ENCODE measurements around the gene KANK4.

KANK4 gene

GRCh38 chr1:62269851-62270495, 49.3 kb downstream of the KANK4 start:
- H3K9me3 ChIP-seq (ENCODE audit: low read depth, low read length), result no peaks in the 10 kb centered on the region
- H3K36me3 ChIP-seq (ENCODE audit: insufficient read depth, low read length), result no peaks in the 10 kb centered on the region
- no peak overlapping the region for H3K4me3 ChIP-seq
- H3K27ac ChIP-seq, result no peak overlapping the region
- H3K9ac ChIP-seq (ENCODE audit: insufficient read length), result no peak overlapping the region
- TF ChIP-seq EZH2 (IDR thresholded peaks at IDR 0.05) (no peak), POLR2AphosphoS5 (IDR thresholded peaks at IDR 0.05; ENCODE audit: borderline replicate concordance, low read depth, low read length) (no peak), FOXP2 (optimal IDR thresholded peaks at IDR 0.05; ENCODE audit: control extremely low read depth, extremely low read length, insufficient read depth) (no peak)
- no peak for DNase-seq (ENCODE audit: low read depth, low spot score)

GRCh38 chr1:62269439-62269838, 49.8 kb downstream of the KANK4 start:
- H3K27ac ChIP-seq, result no peak overlapping the region
- DNase-seq (ENCODE audit: low read depth, low spot score), result no peak
- no peak overlapping the region for H3K9ac ChIP-seq (ENCODE audit: insufficient read length)
- no peak for TF ChIP-seq POLR2AphosphoS5 (IDR thresholded peaks at IDR 0.05; ENCODE audit: borderline replicate concordance, low read depth, low read length)
- TF ChIP-seq FOXP2 (optimal IDR thresholded peaks at IDR 0.05; ENCODE audit: control extremely low read depth, extremely low read length, insufficient read depth), result no peak
- no peaks in the 10 kb centered on the region for H3K9me3 ChIP-seq (ENCODE audit: low read depth, low read length)
- no peaks in the 10 kb centered on the region for H3K36me3 ChIP-seq (ENCODE audit: insufficient read depth, low read length)
- H3K4me3 ChIP-seq, result no peak overlapping the region

DNA sequence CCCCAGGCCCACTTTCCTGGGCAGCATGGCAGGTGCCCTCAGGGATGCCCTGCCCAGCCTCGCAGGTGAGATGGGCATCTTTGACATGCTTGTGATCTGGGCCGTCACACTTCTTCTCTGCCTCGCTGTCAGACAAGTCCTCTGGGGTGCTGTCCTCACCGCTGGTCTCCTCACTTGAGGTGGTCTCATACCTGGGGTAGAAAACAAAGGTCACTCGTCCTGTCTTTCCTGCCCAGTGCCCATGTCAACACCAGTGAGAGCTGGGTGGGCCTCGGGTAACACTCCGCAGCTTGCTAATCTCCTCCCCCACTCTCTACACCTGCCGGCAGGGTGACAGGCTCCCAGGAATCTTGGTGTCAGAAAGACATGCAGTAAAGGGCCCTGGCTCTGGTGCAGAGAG, 50.9 kb downstream of the KANK4 start:
- H3K36me3 ChIP-seq (ENCODE audit: insufficient read depth, low read length), result no peaks in the 10 kb centered on the region
- no peak for DNase-seq (ENCODE audit: low read depth, low spot score)
- no peaks in the 10 kb centered on the region for H3K9me3 ChIP-seq (ENCODE audit: low read depth, low read length)
- no peak overlapping the region for H3K4me3 ChIP-seq
- TF ChIP-seq FOXP2 (optimal IDR thresholded peaks at IDR 0.05; ENCODE audit: control extremely low read depth, extremely low read length, insufficient read depth) (no peak), EZH2 (IDR thresholded peaks at IDR 0.05) (no peak), POLR2AphosphoS5 (IDR thresholded peaks at IDR 0.05; ENCODE audit: borderline replicate concordance, low read depth, low read length) (no peak)
- H3K27ac ChIP-seq, result no peak overlapping the region
- H3K9ac ChIP-seq (ENCODE audit: insufficient read length), result no peak overlapping the region

- TF ChIP-seq FOXP2 (optimal IDR thresholded peaks at IDR 0.05; ENCODE audit: control extremely low read depth, extremely low read length, insufficient read depth), result no peak
- no peak for TF ChIP-seq POLR2AphosphoS5 (IDR thresholded peaks at IDR 0.05; ENCODE audit: borderline replicate concordance, low read depth, low read length)
- no peak for TF ChIP-seq EZH2 (IDR thresholded peaks at IDR 0.05)
- no peak overlapping the region for H3K4me3 ChIP-seq
- no peak overlapping the region for H3K9ac ChIP-seq (ENCODE audit: insufficient read length)
- no peak overlapping the region for H3K27ac ChIP-seq
- H3K36me3 ChIP-seq (ENCODE audit: insufficient read depth, low read length), result no peaks in the 10 kb centered on the region
- no peak for DNase-seq (ENCODE audit: low read depth, low spot score)
- no peaks in the 10 kb centered on the region for H3K9me3 ChIP-seq (ENCODE audit: low read depth, low read length)
These were observed 53.0 kb downstream of the KANK4 start for GRCh38 chr1:62265956-62266935.

DNA sequence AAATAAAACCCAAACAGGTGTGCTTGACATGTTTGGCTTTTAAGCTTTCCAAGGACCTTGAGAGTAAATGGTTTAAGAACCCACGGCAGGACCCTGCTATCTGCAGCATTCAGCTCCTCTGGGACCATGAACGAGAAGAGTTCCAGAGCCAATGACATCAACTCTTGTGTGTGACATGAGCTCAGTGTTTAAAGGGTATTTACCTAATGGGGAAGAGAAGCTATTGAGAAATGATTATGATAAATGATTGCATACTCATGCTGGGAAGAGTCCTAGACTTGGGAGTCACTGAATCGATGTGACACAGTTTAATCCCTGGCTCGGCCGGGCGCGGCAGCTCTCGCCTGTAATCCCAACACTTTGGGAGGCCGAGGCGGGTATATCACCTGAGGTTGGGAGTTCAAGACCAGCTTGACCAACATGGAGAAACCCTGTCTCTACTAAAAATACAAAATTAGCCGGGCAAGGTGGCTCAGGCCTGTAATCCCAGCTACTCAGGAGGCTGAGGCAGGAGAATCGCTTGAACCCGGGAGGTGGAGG, 55.4 kb downstream of the KANK4 start:
- Histone ChIP-seq H3K9ac (ENCODE audit: insufficient read length) (no peak overlapping the region), H3K9me3 (ENCODE audit: low read depth, low read length) (no peaks in the 10 kb centered on the region), H3K27ac (no peak overlapping the region), H3K36me3 (ENCODE audit: insufficient read depth, low read length) (no peaks in the 10 kb centered on the region), H3K4me3 (no peak overlapping the region)
- no peak for TF ChIP-seq POLR2AphosphoS5 (IDR thresholded peaks at IDR 0.05; ENCODE audit: borderline replicate concordance, low read depth, low read length)
- no peak for TF ChIP-seq FOXP2 (optimal IDR thresholded peaks at IDR 0.05; ENCODE audit: control extremely low read depth, extremely low read length, insufficient read depth)
- TF ChIP-seq EZH2 (IDR thresholded peaks at IDR 0.05), result no peak
- no peak for DNase-seq (ENCODE audit: low read depth, low spot score)

GRCh38 chr1:62263006-62263813, 56.0 kb downstream of the KANK4 start:
- Histone ChIP-seq H3K9me3 (ENCODE audit: low read depth, low read length) (no peaks in the 10 kb centered on the region), H3K4me3 (no peak overlapping the region), H3K9ac (ENCODE audit: insufficient read length) (no peak overlapping the region), H3K36me3 (ENCODE audit: insufficient read depth, low read length) (no peaks in the 10 kb centered on the region), H3K27ac (no peak overlapping the region)
- DNase-seq (ENCODE audit: low read depth, low spot score), result no peak
- TF ChIP-seq FOXP2 (optimal IDR thresholded peaks at IDR 0.05; ENCODE audit: control extremely low read depth, extremely low read length, insufficient read depth), result no peak
- no peak for TF ChIP-seq EZH2 (IDR thresholded peaks at IDR 0.05)
- no peak for TF ChIP-seq POLR2AphosphoS5 (IDR thresholded peaks at IDR 0.05; ENCODE audit: borderline replicate concordance, low read depth, low read length)

GRCh38 chr1:62260688-62261087, 58.5 kb downstream of the KANK4 start:
- no peaks in the 10 kb centered on the region for H3K9me3 ChIP-seq (ENCODE audit: low read depth, low read length)
- no peak for TF ChIP-seq POLR2AphosphoS5 (IDR thresholded peaks at IDR 0.05; ENCODE audit: borderline replicate concordance, low read depth, low read length)
- TF ChIP-seq EZH2 (IDR thresholded peaks at IDR 0.05), result no peak
- TF ChIP-seq FOXP2 (optimal IDR thresholded peaks at IDR 0.05; ENCODE audit: control extremely low read depth, extremely low read length, insufficient read depth), result no peak
- H3K4me3 ChIP-seq, result no peak overlapping the region
- no peaks in the 10 kb centered on the region for H3K36me3 ChIP-seq (ENCODE audit: insufficient read depth, low read length)
- DNase-seq (ENCODE audit: low read depth, low spot score), result no peak
- no peak overlapping the region for H3K9ac ChIP-seq (ENCODE audit: insufficient read length)
- no peak overlapping the region for H3K27ac ChIP-seq

All from SK-N-MC (cell line).